Right renal pelvis (tissue), 4 donors: ENCODE data around the gene PLPPR1. TPM values are rescaled to one million over a fixed set of nuclear protein-coding genes. Genes with fewer than 3 reads are reported as not detected.

Source experiments
- DNase-seq, 4 donors: peaks; one replicate each; pipeline ENCODE4 v3.0.0-alpha.2; 2013; ENCODE audit warnings: low read depth in 4 of 4, low spot score in 3 of 4, missing footprints in 1 of 4
- polyA plus RNA-seq, 4 donors: library from polyadenylated mRNA; unstranded; fragments of 120-200 nt; gene quantifications; one replicate each; pipeline ENCODE4 v1.2.1, GENCODE V29; 2013; ENCODE audit not compliant: insufficient read length in 4 of 4

PLPPR1 gene
- polyA plus RNA-seq, 4 donors: 18.1 to 22.8 (median 20.6) TPM

DNA sequence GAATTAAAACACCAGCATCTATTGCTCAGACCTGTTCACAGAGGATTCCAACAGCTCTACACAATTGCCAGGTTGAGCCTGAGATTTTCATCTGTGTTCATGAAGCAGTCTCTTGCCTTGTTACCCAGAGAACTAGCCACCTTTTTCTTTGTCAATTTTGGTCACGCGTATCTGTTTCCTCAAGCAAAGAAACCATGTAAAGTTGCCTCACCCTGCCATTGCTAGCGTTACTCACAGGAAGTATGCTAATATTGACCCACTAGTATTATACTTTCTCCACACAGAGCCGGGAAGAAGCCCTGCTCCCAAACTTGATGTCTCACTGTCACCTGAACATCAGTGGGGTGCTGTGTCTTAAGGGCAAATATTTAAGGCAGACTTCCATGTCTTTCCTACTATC lies 168.5 kb downstream of the PLPPR1 start:
- no peak for DNase-seq

DNA sequence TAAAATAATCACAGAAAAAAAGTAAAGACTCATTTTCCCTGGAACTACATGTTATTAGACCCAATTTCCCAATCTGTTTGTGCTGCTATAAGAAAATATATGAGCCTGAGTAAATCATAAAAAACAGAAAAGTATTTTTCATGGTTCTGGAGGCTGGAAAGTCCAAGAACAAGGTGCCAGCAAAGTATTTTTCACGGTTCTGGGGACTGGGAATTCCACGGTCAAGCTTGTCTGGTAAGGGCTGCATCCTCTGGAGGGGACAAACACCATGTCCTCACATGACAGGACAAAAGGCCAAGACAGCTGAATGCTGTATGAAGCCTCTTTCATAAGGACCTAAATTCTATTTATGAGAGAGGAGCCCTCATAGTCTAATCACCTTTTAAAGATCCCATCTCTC lies 172.3 kb downstream of the PLPPR1 start:
- no peak for DNase-seq

DNA sequence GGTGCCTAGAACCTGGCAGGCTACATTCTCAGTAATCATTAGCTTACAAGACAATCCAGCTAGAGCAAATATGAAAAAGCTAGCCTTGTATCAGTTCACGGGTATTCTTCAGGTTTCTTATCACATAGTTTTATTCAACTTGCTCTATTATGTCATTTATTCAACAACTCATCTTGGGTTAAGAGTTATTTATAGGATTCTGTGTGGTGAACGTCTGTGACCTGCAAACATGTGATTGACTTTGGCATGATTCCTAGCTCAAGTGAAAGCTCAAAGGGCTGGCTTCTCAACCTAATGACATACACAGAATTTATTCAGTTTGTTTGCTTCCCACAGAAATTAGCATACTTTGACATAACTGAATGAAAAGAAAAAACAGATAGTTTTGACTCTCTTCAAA lies 173.1 kb downstream of the PLPPR1 start:
- no peak for DNase-seq

DNA sequence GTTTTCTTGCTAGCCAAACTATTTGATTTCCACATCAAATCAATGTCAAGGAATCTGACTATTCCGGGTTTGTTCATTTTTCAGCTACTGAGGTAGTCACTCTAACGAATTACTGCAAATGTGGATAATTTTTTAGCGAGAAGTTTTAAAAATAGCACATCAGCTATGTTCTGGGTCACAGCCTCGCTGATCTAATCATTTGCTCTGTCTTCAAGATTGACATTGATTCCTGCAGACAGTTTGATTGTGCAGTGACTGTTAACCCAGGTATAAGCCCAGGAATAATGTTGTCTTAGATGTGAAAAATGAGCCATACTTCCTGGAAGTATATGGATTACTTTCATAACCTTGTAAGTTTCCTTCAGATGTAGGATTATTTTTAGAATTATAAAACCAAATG lies 181.1 kb downstream of the PLPPR1 start:
- no peak for DNase-seq

DNA sequence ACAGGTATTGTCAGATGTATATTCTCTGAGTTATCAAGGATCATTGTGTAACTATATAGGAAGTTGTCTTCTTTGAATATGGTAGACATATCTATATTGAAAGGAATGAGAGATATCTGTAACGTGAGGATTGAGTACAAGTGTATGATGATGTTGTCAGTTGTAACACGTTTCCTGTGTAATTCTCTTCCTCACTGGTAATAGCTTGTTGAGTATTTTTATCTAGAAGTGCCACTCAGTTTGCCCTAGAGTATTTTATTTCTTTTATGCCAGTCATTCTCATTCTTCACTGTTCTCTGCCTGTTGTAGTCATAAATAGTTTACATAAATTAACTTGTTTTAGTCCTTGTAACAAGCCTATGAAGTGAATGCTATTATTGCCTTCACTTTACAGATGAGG lies 184.1 kb downstream of the PLPPR1 start:
- no peak for DNase-seq

DNA sequence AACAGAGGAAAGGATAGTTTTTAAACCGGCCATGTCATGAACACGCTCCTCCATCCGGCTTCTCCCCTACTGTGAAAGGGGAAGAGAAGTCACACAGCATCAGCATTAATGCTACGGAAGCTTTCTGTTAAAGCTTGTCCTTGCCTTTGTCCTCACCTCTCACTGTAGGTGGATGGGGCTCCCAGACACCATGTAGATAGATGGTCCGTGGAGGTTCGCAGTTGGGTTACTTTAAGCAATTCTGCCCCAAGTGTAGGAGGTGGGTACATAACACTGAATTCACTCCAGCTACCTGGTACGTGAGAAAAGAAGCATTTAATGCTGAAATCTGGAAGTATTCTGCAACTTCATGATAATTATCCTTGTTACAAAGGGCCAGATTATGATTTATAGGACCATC lies 190.5 kb downstream of the PLPPR1 start:
- DNase-seq: no peak

DNA sequence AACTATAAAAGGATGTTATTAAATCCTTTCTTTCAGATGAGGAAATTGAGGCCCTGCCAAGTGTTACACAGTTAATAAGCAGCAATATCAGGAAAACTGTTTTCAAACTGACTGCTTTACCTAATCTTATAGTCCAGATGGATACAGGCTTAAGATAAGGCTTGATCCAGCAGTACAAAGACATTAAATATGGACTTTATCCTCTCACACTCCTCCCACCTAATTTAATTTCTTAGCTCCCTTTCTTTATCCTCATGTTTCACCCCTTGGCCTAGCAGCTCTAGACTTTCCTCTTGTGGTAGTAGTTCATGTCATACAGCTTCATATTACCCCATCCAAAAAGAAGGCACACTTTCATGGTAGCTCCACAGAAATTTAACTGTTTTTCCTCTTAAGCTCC lies 191.8 kb downstream of the PLPPR1 start:
- no peak for DNase-seq

DNA sequence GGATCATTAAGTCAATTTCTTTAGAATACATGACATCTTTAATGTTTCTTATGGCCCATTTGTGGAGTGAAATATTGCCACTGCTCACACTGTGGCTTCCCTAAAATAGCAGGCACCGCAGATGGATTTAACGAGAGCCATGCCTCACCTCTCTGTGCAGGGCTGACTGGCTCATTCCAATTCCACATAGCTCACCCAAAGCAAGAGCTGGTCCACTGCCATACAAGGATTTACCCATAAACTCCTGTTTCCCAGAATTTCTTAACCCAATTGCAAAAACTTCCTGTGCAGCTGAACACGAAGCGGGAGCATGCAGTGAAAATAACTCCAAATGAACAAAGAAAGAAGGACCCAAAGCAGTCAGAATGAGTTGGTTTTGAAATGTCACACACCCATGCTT lies 196.7 kb downstream of the PLPPR1 start:
- DNase-seq: no peak

DNA sequence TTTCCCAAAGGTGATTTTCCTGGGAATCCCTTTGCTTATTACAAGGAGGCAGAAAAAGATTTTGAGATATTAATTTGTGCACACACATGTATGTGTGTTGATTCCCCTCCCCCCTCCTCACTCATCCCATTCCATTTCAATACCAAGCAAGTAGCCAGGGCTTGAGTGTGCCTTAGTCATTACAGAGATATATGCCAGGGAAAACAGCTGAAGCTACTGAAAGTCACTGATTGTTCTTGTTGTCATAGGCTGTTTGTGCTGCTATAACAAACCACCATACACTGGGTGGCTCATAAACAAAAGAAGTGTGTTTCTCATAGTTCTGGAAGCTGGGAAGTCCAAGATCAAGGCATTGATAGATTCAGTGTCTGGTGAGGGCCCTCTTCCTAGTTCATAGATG lies 197.6 kb downstream of the PLPPR1 start:
- DNase-seq: no peak

DNA sequence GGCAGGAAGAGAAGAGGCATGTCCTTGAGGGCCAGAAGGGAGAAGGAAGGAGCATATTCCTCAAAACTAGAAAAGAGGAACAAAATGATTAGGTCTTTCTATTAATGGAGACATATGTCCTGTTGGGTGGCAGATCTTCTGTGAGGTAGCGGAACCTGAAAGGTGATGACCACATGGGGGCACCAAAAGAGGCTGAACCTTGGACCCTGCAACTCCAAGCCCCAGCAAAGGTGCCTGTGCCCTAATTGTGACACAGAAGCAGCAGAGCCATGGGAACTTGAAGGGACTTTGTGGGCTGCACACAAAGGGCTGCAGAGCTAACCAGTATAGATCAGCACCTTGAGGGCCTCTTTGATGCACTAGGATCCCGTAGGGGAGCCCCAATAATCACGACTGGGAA lies 198.3 kb downstream of the PLPPR1 start:
- no peak for DNase-seq

DNA sequence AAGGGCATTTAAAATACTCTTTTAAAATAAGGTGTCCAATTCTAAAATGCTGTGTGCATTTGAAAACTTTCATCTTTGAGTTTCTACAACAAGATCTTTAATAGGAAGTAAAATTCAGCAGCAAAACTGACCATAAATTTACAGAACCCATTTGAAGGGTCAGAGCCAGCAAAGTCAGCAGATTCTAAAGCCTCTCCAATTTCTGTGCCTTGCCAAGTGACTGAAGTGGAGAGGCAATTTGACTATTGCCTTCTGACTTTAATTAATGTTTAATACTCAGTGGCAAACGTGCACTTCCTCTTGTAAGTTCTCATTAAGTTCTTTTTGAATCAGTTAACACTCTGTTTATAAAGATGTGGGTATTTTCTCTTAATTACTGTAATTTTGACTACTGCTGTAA lies 201.1 kb downstream of the PLPPR1 start:
- no peak for DNase-seq

DNA sequence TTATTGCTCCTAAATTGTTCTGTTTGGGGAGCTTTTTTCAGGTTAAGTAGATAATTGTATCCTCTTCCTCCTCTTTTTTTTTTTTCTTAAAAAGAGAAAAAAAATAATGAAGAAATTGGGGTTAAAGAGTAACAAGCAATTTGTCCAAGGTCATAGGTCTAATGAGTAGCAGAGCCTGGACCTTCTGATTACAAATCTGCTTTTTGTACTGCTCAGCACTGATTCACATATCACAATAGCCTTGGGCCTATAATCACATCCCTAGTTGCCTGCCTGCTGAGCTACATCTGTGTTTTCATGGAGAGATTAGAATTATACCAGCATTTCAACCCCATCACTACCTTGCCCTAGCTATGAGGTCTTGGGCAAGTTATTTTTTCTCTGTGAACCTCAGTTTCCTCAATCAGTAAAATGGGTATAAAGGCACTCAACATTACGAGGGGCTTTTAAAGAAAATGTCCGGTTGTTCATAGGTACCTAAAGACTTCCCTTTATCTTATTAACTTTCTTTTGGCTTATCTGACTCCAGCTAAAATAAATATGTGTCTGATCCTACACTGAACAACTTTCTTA lies 204.0 kb downstream of the PLPPR1 start:
- no peak for DNase-seq

DNA sequence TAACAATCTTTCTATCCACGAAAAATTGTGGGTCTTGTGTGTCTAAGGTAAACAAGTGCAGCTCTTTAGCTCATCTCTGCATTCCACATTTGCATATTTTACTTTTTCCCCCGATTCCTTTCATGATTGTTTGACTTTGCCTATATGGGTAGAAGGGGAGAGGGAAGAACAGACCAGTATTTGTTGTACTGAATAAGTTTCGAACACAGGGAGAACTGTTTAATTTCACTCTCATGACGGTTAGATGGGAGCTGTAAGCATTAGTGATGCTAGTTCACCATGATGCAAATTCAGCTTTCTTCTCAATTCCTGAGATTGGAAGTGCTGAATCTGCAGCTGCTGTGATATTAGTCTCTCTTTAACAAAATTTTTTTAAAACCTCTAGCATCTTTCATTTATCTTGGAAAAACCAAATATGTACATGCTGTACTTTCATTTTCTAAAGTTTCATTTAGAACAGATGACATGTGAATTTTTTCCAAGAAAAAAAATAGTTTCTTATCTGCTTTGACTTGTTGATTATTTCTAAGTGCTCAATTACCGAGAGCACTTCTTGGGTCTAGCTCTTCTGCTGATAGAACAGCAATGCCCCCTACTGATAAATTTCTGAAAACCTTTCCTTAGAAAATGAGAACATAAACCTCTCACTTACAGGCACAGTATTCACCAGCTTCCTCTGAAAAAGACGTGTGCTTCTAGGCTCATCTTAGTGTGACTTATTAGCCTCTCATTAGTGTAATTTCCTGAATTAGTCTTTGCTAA lies 206.8 kb downstream of the PLPPR1 start:
- DNase-seq: peak in 3 of 4 donors; percentile 17 to 27 (median 26)

DNA sequence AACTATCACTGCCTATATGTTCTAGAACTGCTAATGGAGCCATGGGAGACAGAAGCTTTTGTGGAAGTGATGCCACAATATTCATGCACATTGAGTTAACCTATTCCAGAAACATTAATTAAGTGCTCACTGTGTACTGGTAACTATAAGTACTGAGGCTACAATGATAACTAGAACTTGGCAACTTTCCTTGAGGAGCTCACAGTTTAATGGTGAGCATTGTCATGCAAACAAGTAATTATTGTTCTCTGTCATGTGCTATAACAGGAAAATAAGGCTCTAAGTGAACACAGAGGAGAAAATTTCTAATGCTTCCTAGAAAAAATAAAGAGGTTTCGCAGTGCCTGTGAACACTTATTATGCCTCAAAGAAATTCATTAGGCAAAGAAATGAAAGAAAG lies 214.1 kb downstream of the PLPPR1 start:
- DNase-seq: no peak

DNA sequence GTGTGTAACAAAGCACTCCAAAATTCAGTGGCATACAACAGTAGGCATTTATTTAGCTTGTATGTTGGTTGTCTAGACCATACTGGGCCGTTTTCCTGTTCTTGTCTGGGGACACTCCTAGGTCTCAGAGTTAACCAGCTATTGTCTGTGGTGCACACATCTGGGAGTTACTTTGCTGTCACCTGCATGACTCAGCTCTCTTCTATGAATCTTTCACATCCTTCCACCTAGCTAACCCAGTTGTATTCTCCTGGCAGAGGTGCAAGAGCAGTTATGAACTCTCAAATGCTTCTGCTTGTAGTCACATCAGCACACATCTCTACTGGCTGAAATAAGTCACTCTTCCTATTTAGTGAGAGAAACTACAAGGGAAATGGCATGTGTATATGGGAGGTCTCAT lies 218.2 kb downstream of the PLPPR1 start:
- DNase-seq: no peak

DNA sequence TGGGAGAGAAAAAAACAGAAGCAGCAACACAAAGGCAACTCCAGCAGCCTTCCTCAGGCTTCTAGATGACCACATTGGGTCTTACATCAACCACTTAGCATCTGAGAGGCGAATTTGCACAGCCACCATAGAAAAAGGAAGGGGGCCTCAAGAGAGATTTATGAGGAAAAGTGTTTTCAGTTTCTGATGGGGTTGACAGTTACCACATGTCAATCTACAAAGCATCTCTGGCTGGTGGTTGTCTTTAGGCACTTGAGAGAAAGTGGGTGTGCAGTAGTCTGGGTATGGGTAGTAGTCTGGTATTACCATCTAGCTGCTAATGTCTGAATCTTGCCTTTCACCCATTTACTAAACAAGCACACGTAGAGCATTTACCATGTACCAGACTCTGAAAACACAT lies 218.8 kb downstream of the PLPPR1 start:
- DNase-seq: no peak

DNA sequence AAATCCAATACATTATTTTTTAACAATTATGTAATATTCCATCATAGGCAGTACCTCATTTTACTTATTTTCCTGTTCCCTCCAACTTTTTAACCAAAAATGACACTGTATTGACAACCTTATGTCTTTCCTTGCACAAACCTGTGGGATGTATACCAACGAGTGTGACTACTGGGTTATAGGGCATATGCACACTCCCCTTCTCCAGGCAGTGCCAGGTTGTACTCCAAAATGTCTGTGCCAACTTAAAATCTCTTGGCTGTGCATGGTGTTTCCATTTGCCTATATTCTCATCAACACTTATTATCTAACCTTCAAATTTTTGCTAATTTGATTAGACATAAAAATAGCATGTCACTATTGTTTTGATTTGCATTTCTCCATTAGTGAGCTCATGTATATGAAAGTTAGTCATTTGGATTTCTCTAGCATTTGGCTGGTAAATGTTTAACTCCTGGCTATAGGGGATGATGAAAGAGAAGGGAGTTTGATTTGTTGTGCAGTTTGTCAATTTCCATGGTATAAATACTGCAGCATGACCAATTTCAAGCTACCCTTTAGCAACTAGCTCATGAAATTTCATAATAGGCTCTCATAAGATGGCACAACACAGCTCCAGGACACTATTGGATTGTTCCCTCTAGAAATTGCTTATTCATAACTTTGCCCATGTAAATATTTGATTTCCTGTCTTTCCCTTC lies 226.4 kb downstream of the PLPPR1 start:
- no peak for DNase-seq

DNA sequence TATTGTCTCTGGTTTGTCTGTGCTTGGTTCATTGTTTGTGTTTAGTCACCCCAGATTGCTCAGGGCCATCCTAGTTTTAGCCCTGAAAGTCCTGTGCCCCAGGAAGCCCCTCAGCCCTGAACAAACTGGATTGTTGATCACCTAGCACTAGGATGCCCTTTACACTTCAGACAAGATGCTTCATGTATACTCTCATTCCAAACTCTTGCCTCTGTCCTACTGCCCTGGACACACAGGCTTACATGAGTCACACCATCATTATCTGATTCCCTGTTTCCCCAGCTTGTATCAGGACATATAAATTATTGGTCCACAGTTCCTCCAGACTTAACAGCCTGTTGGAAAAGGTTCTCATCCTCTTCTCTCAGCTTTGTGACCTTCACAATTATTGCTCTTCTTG lies 236.2 kb downstream of the PLPPR1 start:
- no peak for DNase-seq

DNA sequence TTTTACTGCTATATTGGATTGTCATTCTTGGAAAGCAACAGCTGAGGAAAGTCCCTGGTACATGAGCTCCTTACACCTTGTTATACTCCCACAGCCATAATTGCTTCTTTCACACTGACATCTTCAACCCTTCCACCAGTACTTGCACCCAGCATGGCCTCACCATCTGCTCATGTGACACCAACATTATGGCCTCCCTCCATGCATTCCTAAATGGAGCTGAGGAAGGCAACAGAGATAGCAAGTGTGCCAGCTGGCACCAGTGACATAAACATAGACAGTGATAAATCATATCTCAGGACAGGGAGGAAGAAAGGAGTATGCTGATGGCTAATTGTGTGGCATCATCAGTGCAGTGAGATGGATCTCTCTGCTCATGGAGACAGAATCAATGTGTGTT lies 236.7 kb downstream of the PLPPR1 start:
- no peak for DNase-seq

DNA sequence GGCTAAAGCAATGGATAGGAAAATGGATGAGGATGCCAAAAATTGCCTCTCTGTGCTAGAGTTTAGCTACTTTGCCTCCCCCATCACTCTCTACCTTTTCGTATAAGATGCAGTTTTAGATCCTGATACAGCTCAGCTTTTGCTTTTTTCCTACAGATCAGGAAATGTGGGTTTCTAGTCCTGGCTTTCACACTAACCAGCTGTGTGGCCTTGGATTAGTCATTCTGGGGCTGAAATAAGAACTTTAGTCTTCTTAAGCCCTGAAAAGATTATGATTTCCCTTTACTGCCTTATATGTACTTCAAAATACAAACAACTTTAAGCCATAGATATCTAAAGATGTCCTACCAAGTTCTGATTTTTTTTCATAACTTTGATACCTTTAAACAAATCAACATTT lies 239.9 kb downstream of the PLPPR1 start:
- no peak for DNase-seq

DNA sequence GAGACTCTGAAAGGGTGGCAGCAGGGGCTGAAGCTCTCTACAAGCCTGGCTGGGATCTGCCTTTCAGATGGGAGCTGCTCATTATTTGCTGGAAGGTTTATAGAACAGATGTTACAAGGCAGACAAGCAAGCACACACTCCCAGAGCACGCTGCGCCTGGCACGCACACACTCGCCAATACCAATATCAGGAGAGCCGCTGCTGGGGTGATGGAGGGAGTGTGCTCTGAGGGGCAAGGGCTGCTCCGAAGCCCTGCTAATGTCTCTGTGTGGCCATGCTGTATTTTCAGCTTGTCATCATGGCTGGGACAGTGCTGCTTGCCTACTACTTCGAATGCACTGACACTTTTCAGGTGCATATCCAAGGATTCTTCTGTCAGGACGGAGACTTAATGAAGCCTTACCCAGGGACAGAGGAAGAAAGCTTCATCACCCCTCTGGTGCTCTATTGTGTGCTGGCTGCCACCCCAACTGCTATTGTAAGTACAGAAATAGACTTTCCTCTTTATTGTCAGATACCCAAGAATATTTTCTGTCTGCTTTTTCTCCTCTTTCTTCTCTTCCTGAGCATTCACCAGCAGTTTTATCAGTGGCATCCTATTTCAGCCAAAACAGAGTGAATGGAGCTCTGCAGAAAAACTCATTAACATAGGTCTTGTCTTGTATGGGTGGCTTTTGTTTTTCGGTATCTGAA lies 241.2 kb downstream of the PLPPR1 start:
- DNase-seq: no peak

DNA sequence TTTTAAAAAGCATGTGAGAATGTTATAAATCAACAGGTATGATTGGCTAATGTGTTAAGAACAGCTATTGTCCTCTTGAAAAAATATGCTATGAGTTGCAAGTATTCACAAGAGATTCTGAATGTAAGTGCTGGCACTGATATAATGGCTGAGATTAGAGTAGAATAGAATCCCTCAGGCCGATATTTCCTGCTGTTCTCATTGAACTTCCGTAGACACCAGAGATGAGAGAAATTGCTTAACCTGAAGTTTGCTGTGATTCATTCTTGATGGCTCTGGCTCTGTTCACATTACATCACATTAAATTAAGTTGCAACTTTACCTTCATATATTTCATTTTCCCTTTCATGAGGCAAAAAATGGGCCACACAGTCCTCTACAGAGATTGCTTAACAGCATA lies 241.8 kb downstream of the PLPPR1 start:
- no peak for DNase-seq
